PFSK-1 (cell line): ENCODE measurements around the gene SIN3A.

Source experiments
- POLR2AphosphoS5 ChIP-seq: IDR thresholded peaks from 2 replicates; pipeline ENCODE4 v1.6.1; 2012; ENCODE audit warnings: low read depth, mild to moderate bottlenecking, control low read depth, low read length, moderate library complexity
- REST ChIP-seq, 2 experiments: IDR thresholded peaks; 2 replicates each; pipeline versions ENCODE4 v1.6.1 to v1.8.0; 2011 to 2012; ENCODE audit warnings: low read depth in 2 of 2, low read length in 2 of 2, control low read depth in 1 of 2, inconsistent platforms in 1 of 2, mild to moderate bottlenecking in 1 of 2, moderate library complexity in 1 of 2; ENCODE audit not compliant: insufficient read depth in 1 of 2
- SIN3A ChIP-seq: IDR thresholded peaks from 2 replicates; pipeline ENCODE4 v1.6.1; 2012; ENCODE audit warnings: mild to moderate bottlenecking, low read length, moderate library complexity, borderline replicate concordance; ENCODE audit not compliant: insufficient read depth
- TAF1 ChIP-seq: IDR thresholded peaks from 2 replicates; pipeline ENCODE4 v1.6.1; 2012; ENCODE audit warnings: low read length, control low read depth, borderline replicate concordance; ENCODE audit not compliant: insufficient read depth

DNA sequence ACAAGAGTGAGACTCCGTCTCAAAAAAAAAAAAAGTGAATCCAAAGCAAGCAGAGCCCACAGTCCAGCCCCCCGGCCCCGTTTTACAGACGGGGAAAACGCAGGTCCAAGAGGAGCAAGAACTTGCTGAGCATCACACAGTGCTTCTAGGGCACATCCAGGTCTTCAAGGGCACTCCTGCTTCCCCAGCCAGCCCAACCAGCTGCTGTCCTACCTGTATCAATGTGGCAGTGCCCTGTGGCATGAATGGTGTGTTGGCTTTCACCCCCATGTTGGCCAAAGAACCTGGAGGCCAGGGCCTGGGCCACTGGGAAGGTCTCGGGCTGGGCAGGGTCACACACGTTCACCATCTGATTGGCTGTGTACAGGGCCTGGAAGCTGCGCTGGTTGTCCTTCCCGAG is 87.7 kb downstream of the SIN3A start:
- no peak for TF ChIP-seq POLR2AphosphoS5
- TF ChIP-seq REST (IDR thresholded peaks at IDR 0.05; ENCODE audit: insufficient read depth in 1 of 2, low read depth in 2 of 2, low read length in 2 of 2) = no peak
- TF ChIP-seq TAF1 = no peak
- no peak for TF ChIP-seq SIN3A
